HG03097 (cell line): ENCODE data around the gene LRP1.

Experiments used
- ATAC-seq: cut with Tn5 transposase; IDR thresholded peaks from one replicate; pipeline ENCODE4 v1.9.1; 2021; ENCODE audit not compliant: unreplicated experiment, low FRiP score

The LRP1 gene

DNA sequence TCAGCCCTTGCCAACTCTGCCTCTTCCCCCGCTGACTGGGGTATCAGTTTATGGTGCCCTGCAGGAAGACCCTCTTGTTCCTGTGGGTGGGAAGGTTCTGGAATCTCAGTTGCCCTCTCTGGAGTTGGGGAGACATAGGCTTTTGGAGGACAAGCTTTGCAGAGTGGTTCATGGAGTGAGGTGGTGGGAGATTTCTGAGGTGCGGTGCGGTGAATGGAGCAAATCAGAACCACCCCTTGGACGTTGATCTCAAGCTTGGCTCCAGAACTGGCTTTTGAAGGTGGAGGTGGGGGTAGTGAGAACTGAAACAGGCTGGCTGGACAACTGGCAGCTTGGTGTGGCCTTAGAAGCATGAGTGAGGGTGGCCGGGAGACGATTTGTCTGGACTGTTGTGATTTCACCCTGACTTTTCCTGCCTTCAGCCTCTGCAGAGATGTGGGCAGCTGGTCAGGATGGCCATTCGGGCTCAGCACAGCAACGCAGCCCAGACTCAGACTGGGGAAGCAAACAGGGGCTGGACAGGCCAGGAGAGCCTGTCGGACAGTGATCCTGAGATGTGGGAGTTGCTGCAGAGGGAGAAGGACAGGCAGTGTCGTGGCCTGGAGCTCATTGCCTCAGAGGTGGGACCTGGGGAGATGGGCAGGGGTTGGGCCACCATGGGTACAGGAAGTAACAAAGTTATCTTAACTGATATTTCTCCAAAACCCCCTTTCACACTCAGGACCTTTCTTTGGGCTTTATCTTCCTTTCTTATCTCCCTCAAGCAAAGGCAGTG, 102.3 kb downstream of the LRP1 start:
- ATAC-seq = no peak

DNA sequence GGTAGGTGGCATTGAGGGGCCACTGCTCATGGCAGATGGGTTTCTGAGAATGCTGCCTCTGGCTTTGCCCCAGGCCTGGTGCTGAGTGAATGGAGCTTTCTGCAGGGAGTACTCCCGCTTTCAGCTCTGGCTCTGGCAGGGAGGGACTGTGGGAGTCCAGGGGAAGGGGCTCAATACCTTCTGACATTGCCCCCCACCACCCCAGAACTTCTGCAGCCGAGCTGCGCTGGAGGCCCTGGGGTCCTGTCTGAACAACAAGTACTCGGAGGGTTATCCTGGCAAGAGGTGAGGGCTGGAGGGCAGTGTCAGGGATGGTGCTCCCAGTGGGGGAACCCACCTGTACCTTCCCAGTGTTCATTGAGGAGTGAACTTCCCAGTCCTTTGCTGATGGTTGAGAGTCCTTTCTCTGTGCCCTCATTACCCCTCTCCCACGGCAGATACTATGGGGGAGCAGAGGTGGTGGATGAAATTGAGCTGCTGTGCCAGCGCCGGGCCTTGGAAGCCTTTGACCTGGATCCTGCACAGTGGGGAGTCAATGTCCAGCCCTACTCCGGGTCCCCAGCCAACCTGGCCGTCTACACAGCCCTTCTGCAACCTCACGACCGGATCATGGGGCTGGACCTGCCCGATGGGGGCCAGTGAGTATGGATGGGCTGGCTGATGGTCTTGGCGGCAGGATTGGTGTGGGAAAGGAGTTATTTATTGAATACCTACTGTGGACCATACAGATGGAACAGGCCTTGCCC, 103.2 kb downstream of the LRP1 start:
- ATAC-seq = no peak

DNA sequence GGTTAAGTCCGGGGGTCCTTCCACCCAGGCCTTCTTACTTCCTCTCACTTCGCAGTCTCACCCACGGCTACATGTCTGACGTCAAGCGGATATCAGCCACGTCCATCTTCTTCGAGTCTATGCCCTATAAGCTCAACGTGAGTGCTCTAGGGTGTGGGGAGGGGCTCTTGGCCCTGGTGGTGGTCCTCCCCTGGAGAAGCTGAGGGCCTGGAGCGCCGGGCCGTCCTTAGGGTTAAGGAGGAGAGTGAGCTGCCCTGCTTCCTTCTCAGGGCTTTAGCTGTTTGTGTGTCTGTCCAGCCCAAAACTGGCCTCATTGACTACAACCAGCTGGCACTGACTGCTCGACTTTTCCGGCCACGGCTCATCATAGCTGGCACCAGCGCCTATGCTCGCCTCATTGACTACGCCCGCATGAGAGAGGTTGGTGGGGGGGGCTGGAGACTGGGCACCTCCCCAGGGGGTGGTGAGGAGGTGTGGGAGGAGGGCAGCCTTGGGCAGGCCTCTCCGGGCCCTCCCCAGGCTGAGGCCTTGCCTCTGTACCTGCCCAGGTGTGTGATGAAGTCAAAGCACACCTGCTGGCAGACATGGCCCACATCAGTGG, 104.0 kb downstream of the LRP1 start:
- ATAC-seq = no peak

DNA sequence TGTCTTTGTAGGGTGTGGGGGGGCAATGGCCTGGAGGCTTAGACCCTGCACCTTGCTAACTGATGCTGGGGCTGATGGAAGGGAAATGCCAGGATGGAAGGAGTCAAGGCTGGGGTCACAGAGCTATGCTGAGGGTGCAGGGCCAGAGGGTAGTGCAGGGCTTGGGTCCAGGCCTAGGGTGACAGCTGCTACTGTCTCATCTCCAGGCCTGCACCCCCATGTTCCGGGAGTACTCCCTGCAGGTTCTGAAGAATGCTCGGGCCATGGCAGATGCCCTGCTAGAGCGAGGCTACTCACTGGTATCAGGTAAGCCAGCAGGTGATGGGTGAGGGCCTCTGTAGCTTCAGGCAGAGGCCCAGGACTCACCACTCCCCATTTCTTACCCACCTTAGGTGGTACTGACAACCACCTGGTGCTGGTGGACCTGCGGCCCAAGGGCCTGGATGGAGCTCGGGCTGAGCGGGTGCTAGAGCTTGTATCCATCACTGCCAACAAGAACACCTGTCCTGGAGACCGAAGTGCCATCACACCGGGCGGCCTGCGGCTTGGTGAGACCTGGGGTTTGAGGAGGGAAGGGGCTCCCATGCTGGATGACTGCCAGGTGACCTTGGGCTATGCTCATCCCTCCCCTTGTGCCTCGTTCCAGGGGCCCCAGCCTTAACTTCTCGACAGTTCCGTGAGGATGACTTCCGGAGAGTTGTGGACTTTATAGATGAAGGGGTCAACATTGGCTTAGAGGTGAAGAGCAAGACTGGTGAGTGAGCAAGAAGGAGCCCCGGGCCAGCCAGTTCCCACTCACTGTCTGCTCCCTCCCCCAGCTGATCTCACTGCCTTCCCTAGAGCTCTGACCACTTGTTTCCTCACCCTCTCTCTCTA, 105.3 kb downstream of the LRP1 start:
- ATAC-seq = no peak

DNA sequence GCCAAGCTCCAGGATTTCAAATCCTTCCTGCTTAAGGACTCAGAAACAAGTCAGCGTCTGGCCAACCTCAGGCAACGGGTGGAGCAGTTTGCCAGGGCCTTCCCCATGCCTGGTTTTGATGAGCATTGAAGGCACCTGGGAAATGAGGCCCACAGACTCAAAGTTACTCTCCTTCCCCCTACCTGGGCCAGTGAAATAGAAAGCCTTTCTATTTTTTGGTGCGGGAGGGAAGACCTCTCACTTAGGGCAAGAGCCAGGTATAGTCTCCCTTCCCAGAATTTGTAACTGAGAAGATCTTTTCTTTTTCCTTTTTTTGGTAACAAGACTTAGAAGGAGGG, 105.9 kb downstream of the LRP1 start:
- ATAC-seq = no peak

DNA sequence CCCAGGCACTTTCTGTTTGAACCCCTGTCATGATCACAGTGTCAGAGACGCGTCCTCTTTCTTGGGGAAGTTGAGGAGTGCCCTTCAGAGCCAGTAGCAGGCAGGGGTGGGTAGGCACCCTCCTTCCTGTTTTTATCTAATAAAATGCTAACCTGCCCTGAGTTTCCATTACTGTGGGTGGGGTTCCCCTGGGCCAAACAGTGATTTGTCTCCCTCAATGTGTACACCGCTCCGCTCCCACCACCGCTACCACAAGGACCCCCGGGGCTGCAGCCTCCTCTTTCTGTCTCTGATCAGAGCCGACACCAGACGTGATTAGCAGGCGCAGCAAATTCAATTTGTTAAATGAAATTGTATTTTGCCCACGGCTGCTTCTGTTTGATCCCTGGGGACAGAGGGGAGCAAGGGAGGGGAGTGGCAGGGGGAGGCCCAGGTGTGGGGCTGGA, 106.3 kb downstream of the LRP1 start:
- ATAC-seq = no peak

DNA sequence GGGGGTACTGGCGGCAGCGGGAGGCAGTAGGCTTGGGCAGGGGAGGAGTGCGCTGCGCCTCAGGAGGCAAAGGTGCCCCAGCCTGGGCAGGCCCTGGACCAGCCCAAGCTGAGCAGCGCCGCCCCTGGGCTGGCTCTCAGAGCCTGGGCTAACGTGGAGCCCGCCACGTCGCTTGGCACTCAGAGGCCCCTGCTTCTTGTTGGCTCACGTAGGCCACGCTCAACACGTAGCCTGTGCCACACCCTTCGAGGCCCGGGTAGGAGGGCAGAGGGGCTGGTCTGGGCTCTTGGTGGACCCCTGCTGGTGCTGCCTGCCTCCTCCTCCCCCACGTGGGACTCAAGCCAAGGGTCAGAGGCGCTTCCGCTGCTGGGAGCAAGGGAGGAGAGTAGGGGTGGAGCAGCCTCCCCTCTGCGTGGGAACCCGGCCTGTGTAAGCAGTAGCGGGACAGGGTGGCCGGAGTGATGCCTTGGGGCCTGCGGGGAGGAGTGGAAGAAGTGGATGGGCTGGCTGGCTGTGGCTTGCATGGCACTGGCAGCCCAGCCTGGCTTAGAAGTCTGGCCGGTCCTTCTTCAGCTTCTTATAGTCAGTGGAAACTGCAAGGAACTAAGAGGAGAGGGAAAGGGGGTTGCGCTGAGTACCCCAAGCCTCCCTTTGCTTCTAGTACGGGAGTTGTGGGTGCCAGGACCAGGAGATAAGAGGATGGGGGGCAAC, 106.9 kb downstream of the LRP1 start:
- no peak for ATAC-seq

DNA sequence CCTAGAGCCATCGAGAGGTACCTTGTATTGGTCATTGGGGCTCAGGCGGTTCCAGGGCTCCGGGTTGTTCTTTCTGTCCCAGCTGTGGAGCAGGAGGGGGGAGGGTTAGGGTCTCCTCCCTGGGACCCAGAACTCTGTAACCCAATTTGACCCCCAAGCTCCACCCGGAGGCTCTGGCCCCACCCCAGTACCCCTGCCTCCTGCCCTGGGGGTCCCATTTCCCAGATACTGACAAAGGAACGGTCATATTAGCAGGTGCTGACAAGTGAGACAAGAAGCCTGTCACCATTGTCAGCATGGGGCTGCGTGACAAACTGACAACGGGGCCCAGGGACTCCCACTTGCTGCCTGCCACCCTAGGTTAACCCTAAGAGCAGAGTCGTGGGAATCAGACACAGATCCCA, 107.4 kb downstream of the LRP1 start:
- no peak for ATAC-seq

DNA sequence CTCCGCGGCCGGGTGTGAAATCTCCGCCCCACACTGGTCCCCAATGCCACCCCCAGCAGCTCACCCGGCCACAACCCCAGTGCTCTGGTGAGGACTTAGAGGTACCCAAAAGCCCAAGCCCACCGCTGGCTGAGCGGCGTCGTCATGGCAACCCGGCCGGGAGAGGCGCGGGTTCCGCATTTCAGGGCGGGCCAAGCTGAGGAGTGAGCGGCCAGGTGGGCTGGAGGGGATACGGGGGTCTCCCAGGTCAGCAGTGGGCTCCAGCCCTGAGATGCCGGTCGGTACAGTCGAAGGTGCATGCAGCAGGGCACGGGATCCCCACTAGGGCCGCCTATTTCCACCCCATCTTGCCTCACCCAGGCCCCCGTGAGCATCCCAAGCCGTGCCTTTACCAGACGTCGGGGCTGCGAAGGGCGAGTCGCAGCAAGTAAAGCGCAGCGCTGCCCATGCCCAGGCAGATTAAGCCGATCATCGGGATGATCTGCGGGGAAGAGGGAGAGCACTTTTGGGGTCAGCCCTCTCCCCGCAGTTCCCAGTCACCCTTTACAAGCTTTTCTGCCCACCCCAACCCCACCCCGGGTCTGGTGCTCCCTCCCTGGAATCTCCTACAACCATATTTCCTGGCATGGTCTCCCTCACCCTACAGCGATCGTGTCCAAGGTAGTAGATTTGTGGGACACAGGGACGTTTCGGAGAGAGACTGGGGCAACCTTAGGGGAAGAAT, 108.1 kb downstream of the LRP1 start:
- no peak for ATAC-seq

DNA sequence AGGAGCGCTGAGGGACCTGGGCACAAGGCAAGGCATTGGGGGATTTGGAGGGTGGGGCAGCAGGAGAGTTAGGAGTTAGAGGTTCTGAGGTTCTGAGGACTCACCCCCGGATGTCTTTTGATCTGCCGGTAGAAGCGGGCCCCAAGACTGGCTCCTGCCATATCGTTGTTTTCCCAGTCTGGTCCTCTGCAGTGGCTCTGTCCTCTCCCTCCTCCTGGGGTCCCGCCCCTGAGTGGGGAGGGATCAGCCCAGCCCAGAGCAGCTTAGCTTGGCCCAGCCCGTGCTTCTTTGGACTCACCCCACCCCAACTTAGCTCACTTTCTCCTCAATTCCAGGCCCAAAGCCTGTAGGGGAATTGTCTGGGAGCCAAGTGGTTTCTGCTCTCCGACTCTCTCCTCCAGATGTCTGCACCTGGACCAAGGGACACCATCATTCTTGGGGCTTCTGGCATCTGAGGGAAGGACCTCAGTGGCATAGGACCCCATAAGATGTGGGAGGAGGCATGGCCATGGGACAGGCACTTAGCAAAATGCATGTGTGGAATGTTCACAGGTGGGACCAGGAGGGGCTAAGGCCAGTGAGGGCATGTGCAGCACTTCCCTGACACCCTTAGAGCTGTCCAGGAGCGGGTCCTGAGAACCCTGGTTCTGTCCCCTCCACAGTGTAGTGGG, 108.8 kb downstream of the LRP1 start:
- no peak for ATAC-seq

DNA sequence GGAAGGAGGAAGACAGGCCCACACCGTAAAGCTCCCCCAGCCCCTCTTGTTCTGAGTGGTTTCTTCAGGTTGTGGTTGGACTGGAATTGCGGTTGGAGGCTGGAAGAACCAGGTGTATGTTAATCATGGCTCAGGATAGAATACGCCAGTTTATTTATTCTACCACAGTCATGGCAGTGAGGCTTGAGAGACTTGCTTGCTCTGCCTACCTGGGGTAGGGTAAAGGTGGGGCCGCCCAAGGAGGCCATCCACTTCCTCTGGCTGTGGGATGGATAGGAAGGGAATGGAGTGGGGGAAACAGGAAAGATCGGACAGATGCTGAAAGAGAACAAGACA, 109.3 kb downstream of the LRP1 start:
- ATAC-seq = no peak

DNA sequence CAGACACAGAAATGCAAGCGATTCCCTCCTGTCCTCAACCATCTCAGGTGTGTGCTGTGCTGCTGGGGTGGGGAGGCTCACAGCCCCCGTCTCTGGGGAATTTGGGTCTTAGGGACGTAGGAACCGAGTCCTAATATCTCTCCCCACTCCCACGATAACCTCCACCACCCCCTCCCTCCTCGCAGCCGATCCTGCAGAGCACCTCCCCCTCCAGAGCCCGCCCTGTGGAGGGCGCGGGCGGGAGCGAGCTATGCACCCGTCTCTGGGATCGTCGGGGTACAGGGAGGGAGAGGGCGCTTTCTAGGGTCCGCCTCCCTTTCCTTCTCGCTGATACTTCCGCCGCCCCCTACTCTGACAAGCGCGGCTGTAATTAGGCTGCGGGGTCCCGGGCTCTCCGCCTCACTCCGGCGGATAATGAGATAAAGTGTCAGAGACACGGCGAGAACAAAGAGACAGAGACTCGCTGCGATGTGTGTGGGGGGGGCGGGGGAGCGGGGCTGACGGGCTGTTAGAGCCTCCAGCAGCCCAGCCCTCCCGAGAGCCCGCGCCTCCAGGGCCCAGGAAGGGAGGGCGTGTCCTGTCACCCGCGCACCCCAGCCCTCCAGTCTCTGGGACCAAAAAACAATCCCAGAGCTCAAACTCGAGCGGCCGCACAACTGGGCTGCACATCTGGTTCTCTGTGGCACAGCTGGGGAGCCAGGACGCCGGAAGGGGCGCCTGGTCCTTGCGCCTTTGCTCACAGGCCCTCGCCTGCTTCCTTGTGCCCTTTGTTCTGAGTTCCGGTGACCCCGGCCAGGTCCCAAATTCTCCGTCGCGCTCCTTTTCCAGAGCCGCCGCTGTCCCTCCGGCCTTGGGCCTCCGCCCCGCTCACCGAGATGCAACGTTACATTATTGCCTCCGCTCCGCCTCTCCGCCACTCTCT, 109.9 kb downstream of the LRP1 start:
- no peak for ATAC-seq

DNA sequence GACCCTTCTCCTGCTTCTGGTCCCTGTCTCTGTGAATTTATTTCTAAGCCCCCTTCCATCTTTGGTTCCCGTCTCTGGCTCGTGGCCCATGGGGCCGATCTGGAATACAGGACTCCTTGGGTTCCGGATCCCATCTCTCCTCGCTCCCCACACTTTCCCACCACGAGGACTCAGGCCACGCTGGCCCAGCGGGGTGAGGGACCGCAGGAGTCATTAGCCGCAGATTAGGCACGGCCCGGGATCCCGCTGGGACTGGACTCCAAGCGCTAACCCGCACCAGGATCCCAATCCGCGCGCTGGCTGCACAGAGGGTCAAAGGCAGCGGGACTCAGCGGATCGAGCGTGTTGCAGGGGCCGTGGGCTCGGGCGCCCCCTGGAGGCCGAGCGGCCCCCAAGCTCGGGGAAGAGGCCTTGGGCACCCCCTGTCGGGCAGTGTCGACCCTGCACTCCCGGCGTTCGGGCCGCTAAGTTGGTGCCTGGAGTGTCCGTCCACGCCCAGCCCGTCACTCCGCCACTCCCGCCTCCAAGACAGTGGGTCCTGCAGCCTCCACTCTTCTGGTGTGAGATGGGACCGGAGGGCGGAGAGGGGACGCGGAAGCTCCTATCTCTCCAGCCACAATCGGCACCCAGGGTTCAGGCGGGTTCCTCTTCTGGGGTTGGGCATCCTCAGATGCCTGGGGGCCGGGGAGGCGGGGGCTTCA, 110.7 kb downstream of the LRP1 start:
- ATAC-seq = peak; percentile 47

DNA sequence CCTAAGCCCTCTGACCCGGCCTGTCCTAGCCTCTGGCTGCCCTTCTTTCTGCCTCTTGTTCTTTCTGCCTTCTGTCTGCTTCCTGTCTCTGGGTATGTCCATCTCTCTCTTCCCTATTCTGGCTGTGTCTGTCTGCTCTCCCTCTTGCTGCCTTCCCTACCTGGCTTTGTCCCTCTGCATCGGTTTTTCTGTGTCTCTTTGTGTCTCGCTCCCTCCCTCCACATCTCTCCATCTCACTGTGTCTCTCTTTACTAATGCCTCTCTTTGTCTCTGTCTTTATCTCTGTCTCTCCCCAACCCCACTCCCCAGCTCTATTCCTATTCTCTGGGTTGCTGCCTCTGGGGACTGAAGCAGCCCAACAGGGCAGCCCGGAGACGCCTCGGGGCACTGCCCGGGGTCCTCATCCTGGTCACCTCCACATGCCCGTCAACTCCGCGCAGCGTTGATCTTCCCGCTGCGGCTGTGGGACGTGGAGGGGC, 111.3 kb downstream of the LRP1 start:
- ATAC-seq = no peak

DNA sequence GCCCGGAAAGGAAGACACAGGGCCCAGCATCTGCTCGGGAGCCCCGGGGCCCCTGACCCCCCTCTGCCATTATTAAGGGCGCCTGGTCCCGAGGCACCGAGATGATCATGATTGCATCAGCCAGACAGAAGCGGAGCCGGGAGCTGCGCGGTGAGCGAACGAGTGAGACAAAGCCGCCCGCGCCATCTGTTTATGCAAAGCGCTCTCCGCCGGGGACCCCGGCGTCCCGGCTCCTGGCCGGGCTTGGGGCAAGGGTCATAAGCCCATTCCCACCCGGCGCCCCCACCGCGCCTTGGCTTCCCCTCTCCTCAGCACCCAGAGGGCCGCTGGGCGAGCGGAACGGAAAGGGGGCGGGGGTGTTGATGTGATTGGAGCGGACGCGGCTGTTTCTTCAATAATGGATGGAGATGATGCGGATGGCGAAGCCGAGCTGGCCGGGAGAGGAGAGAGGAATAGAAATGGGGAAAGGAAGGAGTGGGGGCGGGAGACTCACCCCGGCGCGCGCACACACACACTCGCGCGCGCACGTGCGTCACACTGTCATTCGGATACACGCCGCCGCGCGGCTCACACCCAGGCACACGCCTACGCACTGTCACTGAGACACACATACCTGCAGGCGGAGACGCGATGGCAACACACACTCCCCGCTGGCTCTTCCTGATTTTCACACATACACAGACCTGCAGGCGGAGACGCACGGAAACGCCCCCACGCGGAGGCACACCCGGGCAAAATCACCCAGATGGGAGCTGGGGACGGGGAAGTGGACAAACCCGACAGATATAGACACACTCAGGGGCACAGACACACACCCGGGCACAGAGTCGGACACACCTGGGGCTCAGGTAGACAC, 112.0 kb downstream of the LRP1 start:
- no peak for ATAC-seq

DNA sequence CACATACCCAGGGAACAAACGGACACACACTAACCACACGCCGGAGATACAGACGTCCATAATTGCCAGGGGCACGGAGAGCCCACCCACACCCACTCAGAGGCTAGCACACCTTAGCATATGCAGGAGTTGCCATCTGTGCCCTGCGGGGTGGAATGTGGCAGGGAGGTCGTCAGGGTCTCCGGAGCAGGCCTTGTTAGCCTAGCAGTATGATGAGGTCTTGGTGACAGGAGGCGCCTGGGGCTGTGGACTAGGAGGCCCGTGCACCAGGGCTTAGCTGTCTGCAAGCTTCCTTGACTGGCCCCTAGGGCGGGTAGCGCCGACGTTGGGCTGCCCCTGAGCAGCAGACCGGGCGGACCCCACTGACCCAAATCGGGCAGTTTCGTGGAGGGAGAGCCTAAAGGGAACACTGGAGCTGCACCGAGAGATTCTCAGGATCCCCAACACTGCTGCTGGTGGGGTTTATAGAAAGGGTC, 112.7 kb downstream of the LRP1 start:
- ATAC-seq = no peak
